A549 (cell line): ENCODE data around the gene PLCZ1.

Experiments
- FOSB ChIP-seq: fragments of 250-450 bp; sonication (Bioruptor Pico); IDR thresholded peaks from 2 replicates; pipeline ENCODE4 v1.5.0; 2020; ENCODE audit warnings: mild to moderate bottlenecking, moderate library complexity
- HOXA7 ChIP-seq: fragments of 250-450 bp; sonication (Bioruptor Pico); IDR thresholded peaks from 2 replicates; pipeline ENCODE4 v1.5.0; 2020; ENCODE audit warnings: mild to moderate bottlenecking, moderate library complexity
- SREBF2 ChIP-seq: fragments of 450-650 bp; IDR thresholded peaks from 2 replicates; pipeline ENCODE4 v1.6.1; 2014; ENCODE audit warnings: mild to moderate bottlenecking, moderate library complexity
- TF ChIP-seq, protein P1 (sequence below): fragments of 200-600 bp; sonication (generic); IDR thresholded peaks from 2 replicates; pipeline ENCODE4 v1.6.1; 2016; ENCODE audit warnings: antibody characterized with exemption, mild to moderate bottlenecking, moderate library complexity
- TF ChIP-seq, protein P2 (sequence below): fragments of >200 bp; sonication (Bioruptor Twin); formaldehyde crosslinking; IDR thresholded peaks from 3 replicates; pipeline ENCODE4 v1.5.1; 2016

DNA sequence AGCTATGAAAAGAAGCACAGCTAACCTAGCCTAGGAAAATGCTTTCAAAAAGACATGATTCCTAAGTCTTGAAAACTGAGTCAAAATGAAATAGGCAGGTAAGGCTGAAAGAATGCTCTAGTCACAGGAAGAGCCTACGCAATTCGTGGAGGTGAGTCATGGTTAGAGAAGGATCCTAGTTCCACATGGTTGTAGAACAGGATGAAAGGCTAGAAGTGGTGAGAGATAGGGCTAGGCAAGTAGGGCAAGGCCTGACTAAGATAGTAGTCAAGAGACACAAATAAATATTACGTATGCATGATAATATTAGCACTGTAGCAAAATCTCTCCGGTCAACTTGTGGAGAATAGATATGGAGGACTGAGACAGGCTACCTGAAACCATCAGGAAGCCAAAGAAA lies 47.2 kb downstream of the PLCZ1 start:
- TF ChIP-seq, protein P1, sequence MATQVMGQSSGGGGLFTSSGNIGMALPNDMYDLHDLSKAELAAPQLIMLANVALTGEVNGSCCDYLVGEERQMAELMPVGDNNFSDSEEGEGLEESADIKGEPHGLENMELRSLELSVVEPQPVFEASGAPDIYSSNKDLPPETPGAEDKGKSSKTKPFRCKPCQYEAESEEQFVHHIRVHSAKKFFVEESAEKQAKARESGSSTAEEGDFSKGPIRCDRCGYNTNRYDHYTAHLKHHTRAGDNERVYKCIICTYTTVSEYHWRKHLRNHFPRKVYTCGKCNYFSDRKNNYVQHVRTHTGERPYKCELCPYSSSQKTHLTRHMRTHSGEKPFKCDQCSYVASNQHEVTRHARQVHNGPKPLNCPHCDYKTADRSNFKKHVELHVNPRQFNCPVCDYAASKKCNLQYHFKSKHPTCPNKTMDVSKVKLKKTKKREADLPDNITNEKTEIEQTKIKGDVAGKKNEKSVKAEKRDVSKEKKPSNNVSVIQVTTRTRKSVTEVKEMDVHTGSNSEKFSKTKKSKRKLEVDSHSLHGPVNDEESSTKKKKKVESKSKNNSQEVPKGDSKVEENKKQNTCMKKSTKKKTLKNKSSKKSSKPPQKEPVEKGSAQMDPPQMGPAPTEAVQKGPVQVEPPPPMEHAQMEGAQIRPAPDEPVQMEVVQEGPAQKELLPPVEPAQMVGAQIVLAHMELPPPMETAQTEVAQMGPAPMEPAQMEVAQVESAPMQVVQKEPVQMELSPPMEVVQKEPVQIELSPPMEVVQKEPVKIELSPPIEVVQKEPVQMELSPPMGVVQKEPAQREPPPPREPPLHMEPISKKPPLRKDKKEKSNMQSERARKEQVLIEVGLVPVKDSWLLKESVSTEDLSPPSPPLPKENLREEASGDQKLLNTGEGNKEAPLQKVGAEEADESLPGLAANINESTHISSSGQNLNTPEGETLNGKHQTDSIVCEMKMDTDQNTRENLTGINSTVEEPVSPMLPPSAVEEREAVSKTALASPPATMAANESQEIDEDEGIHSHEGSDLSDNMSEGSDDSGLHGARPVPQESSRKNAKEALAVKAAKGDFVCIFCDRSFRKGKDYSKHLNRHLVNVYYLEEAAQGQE, result no peak
- TF ChIP-seq, protein P2, sequence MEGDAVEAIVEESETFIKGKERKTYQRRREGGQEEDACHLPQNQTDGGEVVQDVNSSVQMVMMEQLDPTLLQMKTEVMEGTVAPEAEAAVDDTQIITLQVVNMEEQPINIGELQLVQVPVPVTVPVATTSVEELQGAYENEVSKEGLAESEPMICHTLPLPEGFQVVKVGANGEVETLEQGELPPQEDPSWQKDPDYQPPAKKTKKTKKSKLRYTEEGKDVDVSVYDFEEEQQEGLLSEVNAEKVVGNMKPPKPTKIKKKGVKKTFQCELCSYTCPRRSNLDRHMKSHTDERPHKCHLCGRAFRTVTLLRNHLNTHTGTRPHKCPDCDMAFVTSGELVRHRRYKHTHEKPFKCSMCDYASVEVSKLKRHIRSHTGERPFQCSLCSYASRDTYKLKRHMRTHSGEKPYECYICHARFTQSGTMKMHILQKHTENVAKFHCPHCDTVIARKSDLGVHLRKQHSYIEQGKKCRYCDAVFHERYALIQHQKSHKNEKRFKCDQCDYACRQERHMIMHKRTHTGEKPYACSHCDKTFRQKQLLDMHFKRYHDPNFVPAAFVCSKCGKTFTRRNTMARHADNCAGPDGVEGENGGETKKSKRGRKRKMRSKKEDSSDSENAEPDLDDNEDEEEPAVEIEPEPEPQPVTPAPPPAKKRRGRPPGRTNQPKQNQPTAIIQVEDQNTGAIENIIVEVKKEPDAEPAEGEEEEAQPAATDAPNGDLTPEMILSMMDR, result no peak
- TF ChIP-seq FOSB (CRISPR knock-in tag) (no peak), HOXA7 (CRISPR knock-in tag) (no peak), SREBF2 (no peak)
